Naive B cell (primary cell): Measurements from ENCODE around the gene STK10. TPM values are rescaled to one million over a fixed set of nuclear protein-coding genes. Genes with fewer than 3 reads are reported as not detected.

Experiments used
- ATAC-seq, 2 donors: fragments of 150-1000 bp; cut with Tn5 transposase; 2 replicates each; pipeline ENCODE4 v1.10.0; 2021; ENCODE audit warnings: low read depth in 2 of 2, mild to moderate bottlenecking in 2 of 2, moderate library complexity in 2 of 2
- DNase-seq: peaks from one replicate; pipeline ENCODE4 v3.0.0; 2022
- H3K27ac Mint-ChIP-seq, 6 donors: one replicate each; pipeline ENCODE4 v1.8.0; 2020 to 2022; ENCODE audit warnings: mild to moderate bottlenecking in 6 of 6, mixed read lengths in 6 of 6, moderate library complexity in 5 of 6, inconsistent platforms in 2 of 6
- H3K27me3 Mint-ChIP-seq, 3 donors: one replicate each; pipeline ENCODE4 v1.8.0; 2021 to 2022; ENCODE audit warnings: mixed read lengths in 3 of 3, mild to moderate bottlenecking in 1 of 3
- H3K36me3 Mint-ChIP-seq, 2 donors: one replicate each; pipeline ENCODE4 v1.8.0; 2020 to 2022; ENCODE audit warnings: mixed read lengths in 2 of 2, inconsistent platforms in 1 of 2, mild to moderate bottlenecking in 1 of 2
- H3K4me1 Mint-ChIP-seq, 3 donors: one replicate each; pipeline ENCODE4 v1.8.0; 2020 to 2022; ENCODE audit warnings: mixed read lengths in 3 of 3, inconsistent platforms in 1 of 3, mild to moderate bottlenecking in 1 of 3, moderate library complexity in 1 of 3
- H3K4me3 Mint-ChIP-seq, 8 donors: one replicate each; pipeline ENCODE4 v1.8.0; 2020 to 2022; ENCODE audit warnings: mild to moderate bottlenecking in 8 of 8, mixed read lengths in 8 of 8, moderate library complexity in 8 of 8, inconsistent platforms in 2 of 8
- H3K9me3 Mint-ChIP-seq, 7 donors: one replicate each; pipeline ENCODE4 v1.8.0; 2020 to 2022; ENCODE audit warnings: mixed read lengths in 7 of 7, mild to moderate bottlenecking in 5 of 7, inconsistent platforms in 2 of 7, moderate library complexity in 1 of 7
- polyA plus RNA-seq, 6 donors: library from polyadenylated mRNA; unstranded; fragments of 300-500 nt; fragmentation: Illumina TruSeq; gene quantifications; one replicate each; pipeline ENCODE4 v1.2.3, GENCODE V29; 2021; ENCODE audit warnings: low read depth in 6 of 6

STK10 gene
- polyA plus RNA-seq, 6 donors from 2014 or later: 12.2 to 73.3 (median 36.3) TPM

- Mint-ChIP-seq H3K36me3 (no peaks in the 10 kb centered on the region), H3K27me3 (no peaks in the 10 kb centered on the region), H3K4me1 (peaks cover 59 to 76% (median 67%) of the 10 kb centered on the region in 3 donors), H3K27ac (peak overlapping the region; percentile 74 to 98 (median 96)), H3K9me3 (peaks cover 0 to under 1% (median 0%) of the 10 kb centered on the region in 7 donors), H3K4me3 (peak overlapping the region; percentile 76 to 98 (median 96))
- ATAC-seq: no peak
- peak; percentile 27 for DNase-seq
Measured at GRCh38 chr5:172004824-172005237, 183.2 kb downstream of the STK10 start.

- DNase-seq (no peak), ATAC-seq (no peak)
- peak overlapping the region; percentile 31 to 79 (median 64) for H3K4me3 Mint-ChIP-seq
- H3K36me3 Mint-ChIP-seq: no peaks in the 10 kb centered on the region
- peaks cover 0 to 3% (median 0%) of the 10 kb centered on the region in 7 donors for H3K9me3 Mint-ChIP-seq
- H3K27ac Mint-ChIP-seq: peak overlapping the region in 4 of 6 donors; percentile 13 to 93 (median 42)
- peaks cover 62 to 85% (median 73%) of the 10 kb centered on the region in 3 donors for H3K4me1 Mint-ChIP-seq
- no peaks in the 10 kb centered on the region for H3K27me3 Mint-ChIP-seq
Measured at GRCh38 chr5:172003746-172004145, 184.3 kb downstream of the STK10 start.

GRCh38 chr5:172002840-172003512 lies 185.0 kb downstream of the STK10 start:
- peak overlapping the region in 6 of 8 donors; percentile 9 to 79 (median 40) for H3K4me3 Mint-ChIP-seq
- ATAC-seq (no peak), DNase-seq (no peak)
- H3K27me3 Mint-ChIP-seq: no peaks in the 10 kb centered on the region
- no peaks in the 10 kb centered on the region for H3K36me3 Mint-ChIP-seq
- H3K9me3 Mint-ChIP-seq: peaks cover 0 to 3% (median 0%) of the 10 kb centered on the region in 7 donors
- peak overlapping the region in 5 of 6 donors; percentile 33 to 76 (median 43) for H3K27ac Mint-ChIP-seq
- peaks cover 63 to 84% (median 74%) of the 10 kb centered on the region in 3 donors for H3K4me1 Mint-ChIP-seq

GRCh38 chr5:172002310-172002709 lies 185.7 kb downstream of the STK10 start:
- peak overlapping the region in 1 of 6 donors; percentile 76 for H3K27ac Mint-ChIP-seq
- peaks cover 0 to 3% (median 0%) of the 10 kb centered on the region in 7 donors for H3K9me3 Mint-ChIP-seq
- DNase-seq (no peak), ATAC-seq (no peak)
- peak overlapping the region in 2 of 8 donors; percentile 2 to 79 for H3K4me3 Mint-ChIP-seq
- no peaks in the 10 kb centered on the region for H3K36me3 Mint-ChIP-seq
- H3K27me3 Mint-ChIP-seq: no peaks in the 10 kb centered on the region
- peaks cover 64 to 84% (median 76%) of the 10 kb centered on the region in 3 donors for H3K4me1 Mint-ChIP-seq

DNA sequence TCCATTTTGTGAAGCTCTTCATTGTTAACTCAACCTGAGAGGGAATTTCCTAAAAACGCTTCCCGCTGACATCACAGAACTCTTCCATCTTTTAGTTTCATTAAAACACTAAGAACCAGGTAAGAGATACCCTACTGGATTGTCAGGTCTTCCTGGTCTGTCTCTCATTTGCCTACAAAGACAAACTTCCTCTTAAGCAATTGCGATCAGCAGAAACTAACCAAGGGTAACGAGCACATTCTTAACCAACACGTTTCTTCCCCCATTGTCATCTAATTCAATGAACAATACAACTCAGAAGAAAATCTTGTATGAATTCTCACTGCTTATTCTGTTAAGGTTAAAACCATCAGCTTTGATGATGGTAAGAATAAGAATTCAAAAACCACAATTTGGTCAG lies 188.1 kb downstream of the STK10 start:
- H3K36me3 Mint-ChIP-seq: peaks cover 0 to 4% of the 10 kb centered on the region in 2 donors
- DNase-seq (peak; percentile 70), ATAC-seq (peak; percentile 97)
- peaks cover 64 to 91% (median 78%) of the 10 kb centered on the region in 3 donors for H3K4me1 Mint-ChIP-seq
- no peaks in the 10 kb centered on the region for H3K27me3 Mint-ChIP-seq
- H3K27ac Mint-ChIP-seq: peak overlapping the region; percentile 90 to 97 (median 93)
- peaks cover 0 to 3% (median 0%) of the 10 kb centered on the region in 7 donors for H3K9me3 Mint-ChIP-seq
- H3K4me3 Mint-ChIP-seq: peak overlapping the region; percentile 28 to 79 (median 64)

DNA sequence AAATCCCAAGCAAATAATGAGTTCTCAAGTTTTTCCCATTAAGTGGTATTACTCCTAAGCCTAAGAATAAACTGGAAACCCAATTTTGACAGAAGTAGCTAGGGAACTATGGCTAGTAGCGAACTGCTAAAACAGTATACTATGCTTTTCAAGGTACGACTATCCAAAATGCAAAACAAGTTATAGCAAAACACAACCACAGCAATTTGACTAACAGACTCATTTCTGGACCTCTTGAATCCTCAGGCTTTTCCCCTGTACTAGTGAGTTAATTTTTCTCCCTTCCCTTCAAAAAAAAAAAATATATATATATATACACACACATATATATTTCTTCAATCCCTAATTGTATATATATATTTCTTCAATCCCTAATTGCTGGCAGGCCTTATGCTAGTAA lies 188.9 kb downstream of the STK10 start:
- peaks cover 64 to 92% (median 78%) of the 10 kb centered on the region in 3 donors for H3K4me1 Mint-ChIP-seq
- no peaks in the 10 kb centered on the region for H3K27me3 Mint-ChIP-seq
- H3K4me3 Mint-ChIP-seq: peak overlapping the region in 3 of 8 donors; percentile 64 to 79 (median 72)
- ATAC-seq (no peak), DNase-seq (no peak)
- peaks cover 0 to 3% (median 0%) of the 10 kb centered on the region in 7 donors for H3K9me3 Mint-ChIP-seq
- H3K27ac Mint-ChIP-seq: peak overlapping the region in 4 of 6 donors; percentile 54 to 95 (median 92)
- peaks cover 0 to 5% of the 10 kb centered on the region in 2 donors for H3K36me3 Mint-ChIP-seq

GRCh38 chr5:171997011-171997410 lies 191.0 kb downstream of the STK10 start:
- H3K27ac Mint-ChIP-seq: peak overlapping the region in 2 of 6 donors; percentile 1 to 15

GRCh38 chr5:171992813-171993212 lies 195.2 kb downstream of the STK10 start:
- peaks cover 60 to 91% (median 69%) of the 10 kb centered on the region in 3 donors for H3K4me1 Mint-ChIP-seq
- peak overlapping the region in 5 of 6 donors; percentile 37 to 96 (median 85) for H3K27ac Mint-ChIP-seq
- H3K36me3 Mint-ChIP-seq: peaks cover 8 to 14% of the 10 kb centered on the region in 2 donors

More at GRCh38 chr5:171997011-171997410, 191.0 kb downstream of the STK10 start:
- Mint-ChIP-seq H3K27me3 (no peaks in the 10 kb centered on the region), H3K36me3 (peaks cover 0 to 5% of the 10 kb centered on the region in 2 donors), H3K4me3 (no peak overlapping the region), H3K9me3 (peaks cover 0 to 3% (median 0%) of the 10 kb centered on the region in 7 donors), H3K4me1 (peaks cover 67 to 93% (median 74%) of the 10 kb centered on the region in 3 donors)
- ATAC-seq: no peak
- no peak for DNase-seq

GRCh38 chr5:171992305-171992704 lies 195.7 kb downstream of the STK10 start:
- Mint-ChIP-seq H3K36me3 (peaks cover 8 to 14% of the 10 kb centered on the region in 2 donors), H3K27ac (peak overlapping the region in 5 of 6 donors; percentile 26 to 96 (median 37)), H3K27me3 (no peaks in the 10 kb centered on the region), H3K4me3 (peak overlapping the region in 3 of 8 donors; percentile 4 to 29 (median 13)), H3K4me1 (peaks cover 61 to 89% (median 69%) of the 10 kb centered on the region in 3 donors), H3K9me3 (peaks cover 0 to 1% (median 0%) of the 10 kb centered on the region in 7 donors)
- no peak for ATAC-seq
- DNase-seq: no peak

More at GRCh38 chr5:171992813-171993212, 195.2 kb downstream of the STK10 start:
- ATAC-seq: no peak
- H3K9me3 Mint-ChIP-seq: peaks cover 0 to 1% (median 0%) of the 10 kb centered on the region in 7 donors
- H3K4me3 Mint-ChIP-seq: peak overlapping the region in 3 of 8 donors; percentile 4 to 86 (median 62)
- no peaks in the 10 kb centered on the region for H3K27me3 Mint-ChIP-seq
- no peak for DNase-seq

Other genes starting within 250 kb of the STK10 start
- gene FBXW11, start 181.6 kb downstream of the STK10 start, polyA plus RNA-seq: 10 to 100 TPM; 35.9 to 48.0 (median 41.5) TPM
- gene EFCAB9, start 5.9 kb upstream of the STK10 start, polyA plus RNA-seq: not detected
- 1 to 10 TPM in 5 of 6 donors, not detected in 1; 3.2 to 5.7 (median 4.1) TPM for gene UBTD2, start 95.5 kb upstream of the STK10 start, polyA plus RNA-seq